ENCODE results near the gene TAGLN.

DNA sequence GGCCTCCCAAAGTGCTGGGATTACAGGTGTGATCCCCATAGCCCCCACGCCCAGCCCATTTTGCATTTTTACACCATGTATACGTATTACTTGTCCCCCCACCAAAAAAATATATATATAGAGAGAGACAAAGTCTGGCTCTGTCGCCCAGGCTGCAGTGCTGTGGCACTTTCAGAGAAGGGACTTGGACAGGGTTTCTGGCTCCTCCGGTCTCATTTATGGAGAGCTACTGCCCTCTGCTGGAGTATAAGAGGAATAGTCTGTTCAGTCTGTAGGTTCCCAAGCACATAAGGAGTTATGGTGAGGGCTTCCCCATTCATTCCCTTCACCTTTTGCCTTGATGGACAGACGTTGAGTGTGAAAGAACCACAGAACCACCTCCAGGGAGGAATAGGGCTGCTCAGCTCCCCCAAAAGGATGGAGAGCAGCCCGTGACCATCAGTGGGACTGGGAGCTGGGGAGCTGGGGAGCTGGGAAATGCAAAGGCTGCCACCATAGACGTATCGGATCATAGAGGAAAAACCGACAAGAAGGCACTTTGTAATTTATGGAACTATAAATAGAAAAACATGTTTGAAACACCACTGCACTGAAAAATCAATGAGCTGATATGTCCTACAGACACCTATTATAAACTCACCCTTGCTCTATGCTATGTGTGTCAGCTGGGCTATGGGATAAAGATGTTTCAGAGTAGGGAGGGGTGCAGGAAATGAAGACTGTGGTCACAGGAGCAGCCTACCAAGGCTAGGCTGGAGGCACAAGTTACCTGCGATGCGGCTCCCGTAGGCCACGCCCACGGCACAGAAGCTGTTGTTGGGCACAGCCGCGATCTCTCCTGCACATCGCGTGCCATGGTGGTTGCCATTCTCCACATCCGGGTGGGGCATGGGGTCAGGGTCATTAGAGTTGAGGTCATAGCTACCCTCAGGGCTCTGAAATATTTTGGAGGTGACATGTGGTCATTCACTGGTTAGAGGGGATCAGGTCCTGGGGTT lies 27.5 kb downstream of the TAGLN start:
- TF ChIP-seq, protein P1, sequence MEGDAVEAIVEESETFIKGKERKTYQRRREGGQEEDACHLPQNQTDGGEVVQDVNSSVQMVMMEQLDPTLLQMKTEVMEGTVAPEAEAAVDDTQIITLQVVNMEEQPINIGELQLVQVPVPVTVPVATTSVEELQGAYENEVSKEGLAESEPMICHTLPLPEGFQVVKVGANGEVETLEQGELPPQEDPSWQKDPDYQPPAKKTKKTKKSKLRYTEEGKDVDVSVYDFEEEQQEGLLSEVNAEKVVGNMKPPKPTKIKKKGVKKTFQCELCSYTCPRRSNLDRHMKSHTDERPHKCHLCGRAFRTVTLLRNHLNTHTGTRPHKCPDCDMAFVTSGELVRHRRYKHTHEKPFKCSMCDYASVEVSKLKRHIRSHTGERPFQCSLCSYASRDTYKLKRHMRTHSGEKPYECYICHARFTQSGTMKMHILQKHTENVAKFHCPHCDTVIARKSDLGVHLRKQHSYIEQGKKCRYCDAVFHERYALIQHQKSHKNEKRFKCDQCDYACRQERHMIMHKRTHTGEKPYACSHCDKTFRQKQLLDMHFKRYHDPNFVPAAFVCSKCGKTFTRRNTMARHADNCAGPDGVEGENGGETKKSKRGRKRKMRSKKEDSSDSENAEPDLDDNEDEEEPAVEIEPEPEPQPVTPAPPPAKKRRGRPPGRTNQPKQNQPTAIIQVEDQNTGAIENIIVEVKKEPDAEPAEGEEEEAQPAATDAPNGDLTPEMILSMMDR (IDR thresholded peaks at IDR 0.05) = peak; percentile 79
- TF ChIP-seq, protein P2, sequence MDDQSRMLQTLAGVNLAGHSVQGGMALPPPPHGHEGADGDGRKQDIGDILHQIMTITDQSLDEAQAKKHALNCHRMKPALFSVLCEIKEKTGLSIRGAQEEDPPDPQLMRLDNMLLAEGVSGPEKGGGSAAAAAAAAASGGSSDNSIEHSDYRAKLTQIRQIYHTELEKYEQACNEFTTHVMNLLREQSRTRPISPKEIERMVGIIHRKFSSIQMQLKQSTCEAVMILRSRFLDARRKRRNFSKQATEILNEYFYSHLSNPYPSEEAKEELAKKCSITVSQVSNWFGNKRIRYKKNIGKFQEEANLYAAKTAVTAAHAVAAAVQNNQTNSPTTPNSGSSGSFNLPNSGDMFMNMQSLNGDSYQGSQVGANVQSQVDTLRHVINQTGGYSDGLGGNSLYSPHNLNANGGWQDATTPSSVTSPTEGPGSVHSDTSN (IDR thresholded peaks at IDR 0.05) = no peak
- TF ChIP-seq RAD21 (IDR thresholded peaks at IDR 0.05; ENCODE audit: low read length) = peak; percentile 90
- TF ChIP-seq, protein P3, sequence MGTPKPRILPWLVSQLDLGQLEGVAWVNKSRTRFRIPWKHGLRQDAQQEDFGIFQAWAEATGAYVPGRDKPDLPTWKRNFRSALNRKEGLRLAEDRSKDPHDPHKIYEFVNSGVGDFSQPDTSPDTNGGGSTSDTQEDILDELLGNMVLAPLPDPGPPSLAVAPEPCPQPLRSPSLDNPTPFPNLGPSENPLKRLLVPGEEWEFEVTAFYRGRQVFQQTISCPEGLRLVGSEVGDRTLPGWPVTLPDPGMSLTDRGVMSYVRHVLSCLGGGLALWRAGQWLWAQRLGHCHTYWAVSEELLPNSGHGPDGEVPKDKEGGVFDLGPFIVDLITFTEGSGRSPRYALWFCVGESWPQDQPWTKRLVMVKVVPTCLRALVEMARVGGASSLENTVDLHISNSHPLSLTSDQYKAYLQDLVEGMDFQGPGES (IDR thresholded peaks at IDR 0.05; ENCODE audit: low read depth, low read length) = no peak
- TF ChIP-seq SIN3A (IDR thresholded peaks at IDR 0.05; ENCODE audit: borderline replicate concordance, low read depth, low read length) = no peak
- TF ChIP-seq POLR2AphosphoS5 (IDR thresholded peaks at IDR 0.05; ENCODE audit: low read depth, low read length) = no peak
